SK-N-SH (cell line): Measurements from ENCODE around the gene MGME1.

Source experiments
- GABPA ChIP-seq: IDR thresholded peaks from 2 replicates; pipeline ENCODE4 v1.4.0; 2012; ENCODE audit warnings: low read depth, mild to moderate bottlenecking
- MXI1 ChIP-seq: IDR thresholded peaks from 2 replicates; pipeline ENCODE4 v1.6.1; 2012; ENCODE audit warnings: mild to moderate bottlenecking, low read depth, low read length, improper control_type of control experiment
- POLR2AphosphoS5 ChIP-seq: IDR thresholded peaks from 2 replicates; pipeline ENCODE4 v1.6.1; 2012; ENCODE audit warnings: low read depth, low read length
- SMC3 ChIP-seq: IDR thresholded peaks from 2 replicates; pipeline ENCODE4 v1.6.1; 2012; ENCODE audit warnings: low read depth, low read length, improper control_type of control experiment
- TF ChIP-seq, protein P1 (sequence below): IDR thresholded peaks from 2 replicates; pipeline ENCODE4 v1.6.1; 2012; ENCODE audit warnings: mild to moderate bottlenecking, low read depth, low read length, moderate library complexity
- TF ChIP-seq, protein P2 (sequence below): fragments of 200-600 bp; sonication (generic); IDR thresholded peaks from 2 replicates; pipeline ENCODE4 v1.6.1; 2017; ENCODE audit warnings: antibody characterized with exemption, mild to moderate bottlenecking, moderate library complexity
- TF ChIP-seq, protein P3 (sequence below): IDR thresholded peaks from 2 replicates; pipeline ENCODE4 v1.4.0; 2012; ENCODE audit warnings: low read depth

DNA sequence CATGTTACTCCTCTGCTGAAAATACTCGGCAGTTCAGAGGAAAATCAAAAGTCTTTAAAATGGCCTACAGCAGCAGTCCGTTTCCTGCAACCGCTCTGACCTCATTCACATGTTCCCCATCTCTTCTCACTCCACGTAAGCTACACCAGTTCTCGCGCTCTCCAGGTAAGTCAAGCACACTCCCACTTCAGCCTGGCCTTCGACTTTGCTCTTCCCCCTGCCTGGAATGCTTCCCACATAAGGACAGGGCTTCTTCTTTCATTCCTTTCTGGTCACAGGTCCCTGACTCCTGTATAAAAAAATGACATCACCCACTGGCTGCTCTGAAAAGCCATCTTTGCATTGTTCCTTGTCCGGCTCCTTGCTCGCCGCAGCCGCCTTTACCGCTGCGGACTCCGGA, 42.7 kb downstream of the MGME1 start:
- TF ChIP-seq POLR2AphosphoS5 = no peak
- TF ChIP-seq, protein P1, sequence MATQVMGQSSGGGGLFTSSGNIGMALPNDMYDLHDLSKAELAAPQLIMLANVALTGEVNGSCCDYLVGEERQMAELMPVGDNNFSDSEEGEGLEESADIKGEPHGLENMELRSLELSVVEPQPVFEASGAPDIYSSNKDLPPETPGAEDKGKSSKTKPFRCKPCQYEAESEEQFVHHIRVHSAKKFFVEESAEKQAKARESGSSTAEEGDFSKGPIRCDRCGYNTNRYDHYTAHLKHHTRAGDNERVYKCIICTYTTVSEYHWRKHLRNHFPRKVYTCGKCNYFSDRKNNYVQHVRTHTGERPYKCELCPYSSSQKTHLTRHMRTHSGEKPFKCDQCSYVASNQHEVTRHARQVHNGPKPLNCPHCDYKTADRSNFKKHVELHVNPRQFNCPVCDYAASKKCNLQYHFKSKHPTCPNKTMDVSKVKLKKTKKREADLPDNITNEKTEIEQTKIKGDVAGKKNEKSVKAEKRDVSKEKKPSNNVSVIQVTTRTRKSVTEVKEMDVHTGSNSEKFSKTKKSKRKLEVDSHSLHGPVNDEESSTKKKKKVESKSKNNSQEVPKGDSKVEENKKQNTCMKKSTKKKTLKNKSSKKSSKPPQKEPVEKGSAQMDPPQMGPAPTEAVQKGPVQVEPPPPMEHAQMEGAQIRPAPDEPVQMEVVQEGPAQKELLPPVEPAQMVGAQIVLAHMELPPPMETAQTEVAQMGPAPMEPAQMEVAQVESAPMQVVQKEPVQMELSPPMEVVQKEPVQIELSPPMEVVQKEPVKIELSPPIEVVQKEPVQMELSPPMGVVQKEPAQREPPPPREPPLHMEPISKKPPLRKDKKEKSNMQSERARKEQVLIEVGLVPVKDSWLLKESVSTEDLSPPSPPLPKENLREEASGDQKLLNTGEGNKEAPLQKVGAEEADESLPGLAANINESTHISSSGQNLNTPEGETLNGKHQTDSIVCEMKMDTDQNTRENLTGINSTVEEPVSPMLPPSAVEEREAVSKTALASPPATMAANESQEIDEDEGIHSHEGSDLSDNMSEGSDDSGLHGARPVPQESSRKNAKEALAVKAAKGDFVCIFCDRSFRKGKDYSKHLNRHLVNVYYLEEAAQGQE = no peak
- TF ChIP-seq, protein P2, sequence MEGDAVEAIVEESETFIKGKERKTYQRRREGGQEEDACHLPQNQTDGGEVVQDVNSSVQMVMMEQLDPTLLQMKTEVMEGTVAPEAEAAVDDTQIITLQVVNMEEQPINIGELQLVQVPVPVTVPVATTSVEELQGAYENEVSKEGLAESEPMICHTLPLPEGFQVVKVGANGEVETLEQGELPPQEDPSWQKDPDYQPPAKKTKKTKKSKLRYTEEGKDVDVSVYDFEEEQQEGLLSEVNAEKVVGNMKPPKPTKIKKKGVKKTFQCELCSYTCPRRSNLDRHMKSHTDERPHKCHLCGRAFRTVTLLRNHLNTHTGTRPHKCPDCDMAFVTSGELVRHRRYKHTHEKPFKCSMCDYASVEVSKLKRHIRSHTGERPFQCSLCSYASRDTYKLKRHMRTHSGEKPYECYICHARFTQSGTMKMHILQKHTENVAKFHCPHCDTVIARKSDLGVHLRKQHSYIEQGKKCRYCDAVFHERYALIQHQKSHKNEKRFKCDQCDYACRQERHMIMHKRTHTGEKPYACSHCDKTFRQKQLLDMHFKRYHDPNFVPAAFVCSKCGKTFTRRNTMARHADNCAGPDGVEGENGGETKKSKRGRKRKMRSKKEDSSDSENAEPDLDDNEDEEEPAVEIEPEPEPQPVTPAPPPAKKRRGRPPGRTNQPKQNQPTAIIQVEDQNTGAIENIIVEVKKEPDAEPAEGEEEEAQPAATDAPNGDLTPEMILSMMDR = no peak
- TF ChIP-seq, protein P3, sequence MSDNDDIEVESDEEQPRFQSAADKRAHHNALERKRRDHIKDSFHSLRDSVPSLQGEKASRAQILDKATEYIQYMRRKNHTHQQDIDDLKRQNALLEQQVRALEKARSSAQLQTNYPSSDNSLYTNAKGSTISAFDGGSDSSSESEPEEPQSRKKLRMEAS = no peak
- no peak for TF ChIP-seq GABPA
- no peak for TF ChIP-seq MXI1
- no peak for TF ChIP-seq SMC3
